Lung (tissue), 12 donors: ENCODE data around the gene NBEAL2. TPM values are rescaled to one million over a fixed set of nuclear protein-coding genes. Genes with fewer than 3 reads are reported as not detected.

Source experiments
- ATAC-seq: fragments of 200-7000 bp; cut with Tn5 transposase; one replicate; pipeline ENCODE4 v1.9.1; 2020; ENCODE audit warnings: moderate number of reproducible peaks; ENCODE audit not compliant: insufficient read depth, low FRiP score
- DNase-seq, 3 donors: peaks; one replicate each; pipeline ENCODE4 v3.0.0-alpha.2; 2013 to 2017
- H3K27ac ChIP-seq, 2 donors: one replicate each; pipeline ENCODE4 v1.5.1; 2013; ENCODE audit warnings: mild to moderate bottlenecking in 2 of 2, moderate library complexity in 2 of 2, control low read depth in 1 of 2, inconsistent platforms in 1 of 2, low read depth in 1 of 2, low read length in 1 of 2
- H3K27me3 ChIP-seq, 3 donors: one replicate each; pipeline ENCODE4 v1.5.1; 2013; ENCODE audit warnings: low read length in 2 of 3; ENCODE audit not compliant: control insufficient read depth in 3 of 3, insufficient read depth in 3 of 3
- H3K36me3 ChIP-seq, 4 donors: one replicate each; pipeline ENCODE4 v1.5.1; 2013; ENCODE audit warnings: low read length in 4 of 4, mild to moderate bottlenecking in 1 of 4, moderate library complexity in 1 of 4; ENCODE audit not compliant: control insufficient read depth in 4 of 4, insufficient read depth in 4 of 4
- H3K4me1 ChIP-seq, 5 donors: one replicate each; pipeline ENCODE4 v1.5.1; 2013; ENCODE audit warnings: low read length in 5 of 5, mild to moderate bottlenecking in 2 of 5, moderate library complexity in 1 of 5; ENCODE audit not compliant: control insufficient read depth in 5 of 5, insufficient read depth in 5 of 5
- H3K4me3 ChIP-seq: one replicate; pipeline ENCODE4 v1.5.1; 2013; ENCODE audit warnings: mild to moderate bottlenecking, control low read depth, moderate library complexity
- H3K9ac ChIP-seq, 2 donors: one replicate each; pipeline ENCODE4 v1.5.1; 2013; ENCODE audit warnings: low read length in 2 of 2, control low read depth in 1 of 2; ENCODE audit not compliant: insufficient read depth in 1 of 2
- H3K9me3 ChIP-seq, 4 donors: one replicate each; pipeline ENCODE4 v1.5.1; 2013; ENCODE audit warnings: low read length in 3 of 4, mild to moderate bottlenecking in 1 of 4, moderate library complexity in 1 of 4; ENCODE audit not compliant: control insufficient read depth in 4 of 4, insufficient read depth in 3 of 4
- CTCF ChIP-seq: IDR thresholded peaks from 2 replicates; pipeline ENCODE4 v1.5.1; 2012; ENCODE audit warnings: mild to moderate bottlenecking; ENCODE audit errors: control extremely low read depth, extremely low read depth
- WGBS, 2 donors: extraction: QIAGEN DNeasy Blood & Tissue Kit; methylation state at CpG; one replicate each; pipeline ENCODE4 v1.1.7; 2013; 5-methylcytosine and 5-hydroxymethylcytosine counted together
- polyA plus RNA-seq, 2 donors: library from polyadenylated mRNA; stranded (reverse); fragments of 200-250 nt; gene quantifications; one replicate each; pipeline ENCODE4 v1.2.1, GENCODE V29; 2013
- total RNA-seq, 2 donors: library from RNA; depleted of rRNA in 1 of 2; stranded (reverse); fragments of >200 nt in 1 of 2; gene quantifications; one replicate each; pipeline ENCODE4 v1.2.1, GENCODE V29; 2014 to 2021
- donor health status: control.
- donor health status: control.
- donor health status: Bipolar disorder and iron deficiency.
- donor health status: healthy.
- donor health status: DM: yes; HTN: yes; CAD: no.

Gene NBEAL2
- total and polyA plus RNA-seq, 4 donors = 64.4 to 191 (median 136) TPM

- peak overlapping the region in 1 of 2 donors; percentile 4 for H3K27ac ChIP-seq
- H3K4me1 ChIP-seq = peaks cover 4 to 49% (median 7%) of the 10 kb centered on the region in 5 donors
- H3K9ac ChIP-seq = no peak overlapping the region
- no peak overlapping the region for H3K4me3 ChIP-seq
- H3K36me3 ChIP-seq = peaks cover 0 to 4% (median under 1%) of the 10 kb centered on the region in 4 donors
- no peaks in the 10 kb centered on the region for H3K9me3 ChIP-seq
- ATAC-seq (no peak), DNase-seq (no peak)
- H3K27me3 ChIP-seq = no peaks in the 10 kb centered on the region
- TF ChIP-seq CTCF = no peak
- WGBS, 2 donors = 68 to 73% methylated on average over 3 of the region's 3 CpGs
Measured at GRCh38 chr3:46954178-46954577, 25.3 kb upstream of the NBEAL2 start.

GRCh38 chr3:46955157-46955556 is 24.3 kb upstream of the NBEAL2 start:
- no peaks in the 10 kb centered on the region for H3K27me3 ChIP-seq
- peak overlapping the region in 1 of 2 donors; percentile 42 for H3K27ac ChIP-seq
- 84 to 87% methylated on average over 5 of the region's 5 CpGs for WGBS, 2 donors
- peaks cover 0 to 4% (median 2%) of the 10 kb centered on the region in 4 donors for H3K36me3 ChIP-seq
- no peak for TF ChIP-seq CTCF
- H3K4me3 ChIP-seq = no peak overlapping the region
- H3K4me1 ChIP-seq = peaks cover 0 to 49% (median 11%) of the 10 kb centered on the region in 5 donors
- H3K9me3 ChIP-seq = no peaks in the 10 kb centered on the region
- H3K9ac ChIP-seq = no peak overlapping the region
- no peak for ATAC-seq
- DNase-seq = no peak

GRCh38 chr3:46955801-46956259 is 23.6 kb upstream of the NBEAL2 start:
- Histone ChIP-seq H3K4me3 (no peak overlapping the region), H3K9ac (no peak overlapping the region), H3K4me1 (peaks cover 4 to 48% (median 18%) of the 10 kb centered on the region in 5 donors), H3K27ac (peak overlapping the region in 1 of 2 donors; percentile 36), H3K9me3 (no peaks in the 10 kb centered on the region), H3K36me3 (peaks cover 0 to 4% (median 2%) of the 10 kb centered on the region in 4 donors), H3K27me3 (no peaks in the 10 kb centered on the region)
- TF ChIP-seq CTCF = no peak
- ATAC-seq (no peak), DNase-seq (no peak)
- WGBS, 2 donors = 61 to 69% methylated on average over 3 of the region's 3 CpGs
